Activated CD8-positive, alpha-beta memory T cell treated with anti-CD3 and anti-CD28 coated beads, Interleukin-2, amount 10 ng/mL, durations not matched to agents 7 days and 5 days (primary cell): ENCODE data around the gene PCNT. TPM values are rescaled to one million over a fixed set of nuclear protein-coding genes. Genes with fewer than 3 reads are reported as not detected.
"Not testable (repeated sequence)": the region's sequence is repeated elsewhere in the genome, so short reads cannot be mapped to it uniquely, and the experiment has no call there.

ENCODE experiments used
- ATAC-seq: fragments of 150-1000 bp; cut with Tn5 transposase; one replicate; pipeline ENCODE4 v1.10.0; 2021; ENCODE audit warnings: moderate library complexity
- CTCF ChIA-PET: fragments of 350-600 bp; sonication (Branson Sonifier 250); formaldehyde crosslinking; loops from one replicate; lab custom pipeline; 2021; ENCODE audit warnings: antibody characterized with exemption; lab: Charles Lee
- DNase-seq: peaks from one replicate; pipeline ENCODE4 v3.0.0-alpha.2; 2020
- H3K27ac Mint-ChIP-seq: one replicate; pipeline ENCODE4 v1.8.0; 2021; ENCODE audit warnings: mild to moderate bottlenecking, mixed read lengths
- H3K27me3 Mint-ChIP-seq: one replicate; pipeline ENCODE4 v1.8.0; 2021; ENCODE audit warnings: mixed read lengths
- H3K36me3 Mint-ChIP-seq: one replicate; pipeline ENCODE4 v1.8.0; 2021; ENCODE audit warnings: mild to moderate bottlenecking, mixed read lengths
- H3K4me1 Mint-ChIP-seq: one replicate; pipeline ENCODE4 v1.8.0; 2021; ENCODE audit warnings: mixed read lengths
- H3K4me3 Mint-ChIP-seq: one replicate; pipeline ENCODE4 v1.8.0; 2021; ENCODE audit warnings: mild to moderate bottlenecking, moderate library complexity, mixed read lengths
- H3K9me3 Mint-ChIP-seq: one replicate; pipeline ENCODE4 v1.8.0; 2022; ENCODE audit warnings: low read depth, mixed read lengths
- total RNA-seq, 2 experiments: library from RNA; stranded (reverse); gene quantifications; one replicate each; pipeline ENCODE4 v1.2.3, GENCODE V29; 2021

PCNT gene
- total RNA-seq, 2 experiments from 2014 or later = 89.7 to 104 TPM

- Mint-ChIP-seq H3K9me3 (peaks cover 6% of the 10 kb centered on the region), H3K4me3 (no peak overlapping the region), H3K27ac (no peak overlapping the region), H3K36me3 (peaks cover 61% of the 10 kb centered on the region), H3K27me3 (no peaks in the 10 kb centered on the region), H3K4me1 (peaks cover 14% of the 10 kb centered on the region)
- no peak for ATAC-seq
- CTCF ChIA-PET = interaction anchor here (1.1 kb wide), 1 partner anchor 22 kb away, joined by 3 read pairs; no protein-coding TSS in a partner anchor
- no peak for DNase-seq
These were observed 124.2 kb downstream of the PCNT start for GRCh38 chr21:46448108-46448507.

GRCh38 chr21:46448855-46449254 lies 124.9 kb downstream of the PCNT start:
- DNase-seq, H3K4me3 Mint-ChIP-seq, CTCF ChIA-PET, H3K27ac Mint-ChIP-seq, ATAC-seq, H3K9me3 Mint-ChIP-seq, H3K27me3 Mint-ChIP-seq: not testable (repeated sequence)
- Mint-ChIP-seq H3K4me1 (peaks cover 12% of the 10 kb centered on the region), H3K36me3 (peaks cover 63% of the 10 kb centered on the region)

- H3K4me3 Mint-ChIP-seq = no peak overlapping the region
- peaks cover 6% of the 10 kb centered on the region for H3K9me3 Mint-ChIP-seq
- H3K36me3 Mint-ChIP-seq = peaks cover 62% of the 10 kb centered on the region
- H3K27ac Mint-ChIP-seq = no peak overlapping the region
- peaks cover 26% of the 10 kb centered on the region for H3K4me1 Mint-ChIP-seq
- CTCF ChIA-PET = no interaction called here
- no peaks in the 10 kb centered on the region for H3K27me3 Mint-ChIP-seq
- DNase-seq = no peak
- no peak for ATAC-seq
These were observed 128.8 kb downstream of the PCNT start for GRCh38 chr21:46452710-46453109.

- Mint-ChIP-seq H3K27me3 (no peaks in the 10 kb centered on the region), H3K4me1 (peaks cover 24% of the 10 kb centered on the region), H3K9me3 (peaks cover 4% of the 10 kb centered on the region), H3K27ac (no peak overlapping the region), H3K36me3 (peaks cover 50% of the 10 kb centered on the region), H3K4me3 (no peak overlapping the region)
- CTCF ChIA-PET = no interaction called here
- DNase-seq (no peak), ATAC-seq (no peak)
These were observed 130.2 kb downstream of the PCNT start for GRCh38 chr21:46454142-46454541.

GRCh38 chr21:46454634-46455390 lies 130.9 kb downstream of the PCNT start:
- no peak for ATAC-seq
- DNase-seq = no peak
- Mint-ChIP-seq H3K27me3 (no peaks in the 10 kb centered on the region), H3K27ac (no peak overlapping the region), H3K9me3 (no peaks in the 10 kb centered on the region), H3K4me3 (no peak overlapping the region), H3K4me1 (peaks cover 24% of the 10 kb centered on the region), H3K36me3 (peaks cover 45% of the 10 kb centered on the region)
- CTCF ChIA-PET = interaction anchor here (0.6 kb wide), 1 partner anchor 495 kb away, joined by 3 read pairs; no protein-coding TSS in a partner anchor

- DNase-seq = no peak
- Mint-ChIP-seq H3K4me3 (no peak overlapping the region), H3K27me3 (no peaks in the 10 kb centered on the region), H3K36me3 (peaks cover 37% of the 10 kb centered on the region), H3K9me3 (no peaks in the 10 kb centered on the region), H3K27ac (peak overlapping the region; percentile 0), H3K4me1 (peaks cover 29% of the 10 kb centered on the region)
- CTCF ChIA-PET = no interaction called here
- no peak for ATAC-seq
These were observed 131.8 kb downstream of the PCNT start for GRCh38 chr21:46455575-46456385.

- CTCF ChIA-PET = interaction anchor here (0.6 to 3.3 kb wide), 3 partner anchors 44 to 178 kb away, joined by 4 to 9 read pairs (median 5); partner anchors contain the start of gene PRMT2
- no peak for DNase-seq
- no peaks in the 10 kb centered on the region for H3K27me3 Mint-ChIP-seq
- H3K36me3 Mint-ChIP-seq = peaks cover 31% of the 10 kb centered on the region
- no peak for ATAC-seq
- H3K27ac Mint-ChIP-seq = no peak overlapping the region
- peak overlapping the region; percentile 87 for H3K4me3 Mint-ChIP-seq
- peaks cover 34% of the 10 kb centered on the region for H3K4me1 Mint-ChIP-seq
- H3K9me3 Mint-ChIP-seq = no peaks in the 10 kb centered on the region
These were observed 132.8 kb downstream of the PCNT start for GRCh38 chr21:46456750-46457149.

- peak overlapping the region; percentile 87 for H3K4me3 Mint-ChIP-seq
- H3K9me3 Mint-ChIP-seq = no peaks in the 10 kb centered on the region
- peaks cover 36% of the 10 kb centered on the region for H3K4me1 Mint-ChIP-seq
- H3K27ac Mint-ChIP-seq = peak overlapping the region; percentile 86
- CTCF ChIA-PET = interaction anchor here (0.7 to 3.3 kb wide), 7 partner anchors 32 to 315 kb away, joined by 3 to 9 read pairs (median 4); partner anchors contain the start of gene PRMT2
- DNase-seq (peak; percentile 61), ATAC-seq (peak; percentile 14)
- H3K27me3 Mint-ChIP-seq = no peaks in the 10 kb centered on the region
- peaks cover 27% of the 10 kb centered on the region for H3K36me3 Mint-ChIP-seq
These were observed 133.9 kb downstream of the PCNT start for GRCh38 chr21:46457801-46458314.

- CTCF ChIA-PET = interaction anchor here (0.7 to 3.3 kb wide), 7 partner anchors 33 to 315 kb away, joined by 3 to 9 read pairs (median 4); no protein-coding TSS in a partner anchor
- peak; percentile 98 for ATAC-seq
- Mint-ChIP-seq H3K27me3 (no peaks in the 10 kb centered on the region), H3K9me3 (no peaks in the 10 kb centered on the region), H3K27ac (peak within 1 kb of the TSS; percentile 86), H3K4me3 (peak within 1 kb of the TSS; percentile 87), H3K4me1 (peaks cover 36% of the 10 kb centered on the region), H3K36me3 (peaks cover 27% of the 10 kb centered on the region)
- peak; percentile 96 for DNase-seq
These were observed 134.5 kb downstream of the PCNT start, which contains the start of gene DIP2A for GRCh38 chr21:46458315-46459023. TSS of gene DIP2A (plus strand) at chr21:46458891. CDS start at chr21:46459132, 241 bp downstream.

GRCh38 chr21:46459024-46459355 lies 135.0 kb downstream of the PCNT start:
- ATAC-seq = no peak
- Mint-ChIP-seq H3K9me3 (no peaks in the 10 kb centered on the region), H3K27ac (peak overlapping the region; percentile 82), H3K36me3 (peaks cover 27% of the 10 kb centered on the region), H3K4me3 (peak overlapping the region; percentile 82), H3K4me1 (peaks cover 36% of the 10 kb centered on the region), H3K27me3 (no peaks in the 10 kb centered on the region)
- DNase-seq = no peak
- CTCF ChIA-PET = interaction anchor here (1.3 to 3.3 kb wide), 4 partner anchors 33 to 202 kb away, joined by 3 to 9 read pairs (median 6); no protein-coding TSS in a partner anchor

- Mint-ChIP-seq H3K4me1 (peaks cover 34% of the 10 kb centered on the region), H3K4me3 (peak overlapping the region; percentile 82), H3K9me3 (no peaks in the 10 kb centered on the region), H3K27ac (peak overlapping the region; percentile 83), H3K36me3 (peaks cover 28% of the 10 kb centered on the region), H3K27me3 (no peaks in the 10 kb centered on the region)
- DNase-seq (no peak), ATAC-seq (no peak)
- CTCF ChIA-PET = interaction anchor here (1.0 to 3.3 kb wide), 4 partner anchors 35 to 202 kb away, joined by 3 to 9 read pairs (median 4); no protein-coding TSS in a partner anchor
These were observed 135.6 kb downstream of the PCNT start for GRCh38 chr21:46459356-46460112.

- no peak for DNase-seq
- Mint-ChIP-seq H3K9me3 (no peaks in the 10 kb centered on the region), H3K36me3 (peaks cover 15% of the 10 kb centered on the region), H3K4me3 (no peak overlapping the region), H3K27me3 (no peaks in the 10 kb centered on the region), H3K4me1 (peaks cover 23% of the 10 kb centered on the region), H3K27ac (no peak overlapping the region)
- CTCF ChIA-PET = no interaction called here
- ATAC-seq = no peak
These were observed 138.0 kb downstream of the PCNT start for GRCh38 chr21:46461909-46462308.
